ENCODE measurements around the gene SHISA8. TPM values are rescaled to one million over a fixed set of nuclear protein-coding genes. Genes with fewer than 3 reads are reported as not detected.
A peak's percentile ranks its signal among the peaks of the same experiment; 100 is the strongest.

Gene SHISA8
- not detected in 2 replicates for total RNA-seq

DNA sequence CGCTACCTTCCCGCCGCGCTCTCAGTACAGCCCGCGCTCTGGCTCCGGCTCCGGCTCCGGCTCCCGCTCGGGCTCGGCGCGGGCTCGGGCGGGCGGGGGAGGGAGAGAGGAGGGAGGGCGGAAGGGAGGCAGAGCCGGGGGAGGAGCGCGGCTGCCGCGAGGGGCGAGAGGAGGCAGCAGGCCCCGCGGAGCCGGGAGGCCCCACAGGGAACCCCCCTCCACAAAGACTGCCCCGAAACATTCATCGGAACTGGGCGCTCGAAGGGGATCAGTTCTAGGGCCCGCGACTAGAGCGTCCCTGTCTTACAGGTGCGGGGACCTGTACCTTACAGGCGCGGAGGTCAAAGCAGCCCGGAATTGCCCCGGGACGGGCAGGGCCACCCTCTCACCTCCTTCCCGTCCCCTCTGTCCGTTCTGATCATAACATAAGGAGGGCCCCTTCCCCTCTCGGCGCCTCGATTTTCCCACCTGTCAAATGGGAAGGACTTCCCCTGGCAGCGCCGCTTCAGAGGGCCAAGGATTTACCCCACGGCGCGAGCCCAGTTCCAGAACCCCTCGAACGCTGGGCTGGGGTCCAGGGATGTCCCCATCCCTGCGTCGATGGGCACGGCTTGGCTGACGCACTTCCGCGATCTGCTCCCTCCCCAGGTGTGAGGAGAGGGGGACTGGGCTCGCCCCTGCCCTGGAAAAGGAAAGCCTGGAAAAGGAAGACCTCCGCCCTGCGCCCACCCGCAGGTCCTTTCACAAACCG lies at the start of gene SHISA8:
SHISA8 (minus strand) TSS at position 40 of the 751 bp plus-strand sequence. CDS start 407 bp downstream, outside the sequence.

DNA sequence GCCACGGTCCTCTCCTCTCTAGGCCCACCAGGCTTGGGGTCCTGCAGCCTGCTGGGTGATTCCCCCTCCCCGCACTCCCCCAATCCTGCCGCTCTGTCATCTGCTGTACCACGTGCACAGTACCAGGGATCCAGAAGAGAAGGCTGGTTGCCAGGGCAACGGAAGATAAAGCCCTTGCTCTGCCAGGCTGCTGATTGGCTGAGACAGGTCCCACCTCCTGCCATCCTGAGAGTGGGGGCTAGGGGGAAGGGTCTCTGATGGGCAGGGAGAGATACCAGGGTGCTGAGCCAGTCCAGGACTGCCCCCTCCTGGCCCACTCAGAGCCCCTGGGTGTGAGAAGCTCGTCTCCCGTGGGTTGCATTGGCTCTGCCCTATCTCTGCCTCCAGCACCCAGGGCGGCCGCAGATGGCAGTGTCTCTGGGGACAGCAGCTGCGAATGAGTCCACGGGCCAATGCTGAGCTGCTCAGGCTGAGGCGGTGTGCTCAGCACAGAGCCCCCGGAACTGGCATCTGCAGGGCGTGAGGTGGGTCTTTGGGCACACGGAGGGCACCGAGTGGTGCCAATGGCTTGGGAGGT lies 37.1 kb upstream of the SHISA8 start, which contains the start of gene SMIM45:
SMIM45 (plus strand) TSS at position 253 of the 577 bp plus-strand sequence.

GRCh38 chr22:41946629-41947423 lies 32.0 kb upstream of the SHISA8 start, which contains the start of gene CENPM:
Gene CENPM, minus strand, starts transcription at chr22:41947152. Its CDS starts 76 bp downstream, at chr22:41947076.

Small RNA genes lying within 50 kb of the gene (small RNA-seq; reads per million reads assigned to genes)
- gene MIR33A: 4.1 reads per million, percentile 75 among the genes with 10 or more reads in this experiment

Other genes with a start within 250 kb of the SHISA8 start
- 67.4 and 87.7 TPM in 2 replicates for gene SNU13, start 226.2 kb downstream of the SHISA8 start, total RNA-seq
- gene MEI1, start 215.6 kb downstream of the SHISA8 start, total RNA-seq: 1.4 and 4.3 TPM in 2 replicates
- 7.6 and 7.7 TPM in 2 replicates for gene CCDC134, start 114.4 kb downstream of the SHISA8 start, total RNA-seq
- 83.4 and 113 TPM in 2 replicates for gene SREBF2, start 82.0 kb downstream of the SHISA8 start, total RNA-seq
- gene TNFRSF13C, start 11.7 kb upstream of the SHISA8 start, total RNA-seq: 0.13 and 0.14 TPM in 2 replicates
- 19.7 and 26.7 TPM in 2 replicates for gene CENPM, start 32.1 kb upstream of the SHISA8 start, total RNA-seq
- 0.07 and 0.13 TPM in 2 replicates for gene SEPTIN3, start 54.4 kb upstream of the SHISA8 start, total RNA-seq
- gene WBP2NL, start 83.7 kb upstream of the SHISA8 start, total RNA-seq: 0.22 TPM in 1 of 2 replicates, not detected in the other
- gene NAGA, start 155.7 kb upstream of the SHISA8 start, total RNA-seq: 37.0 and 52.3 TPM in 2 replicates
- gene PHETA2, start 159.2 kb upstream of the SHISA8 start, total RNA-seq: 8.6 and 11.2 TPM in 2 replicates
- 7.0 and 11.7 TPM in 2 replicates for gene SMDT1, start 164.6 kb upstream of the SHISA8 start, total RNA-seq
- gene NDUFA6, start 175.7 kb upstream of the SHISA8 start, total RNA-seq: 39.6 and 70.7 TPM in 2 replicates
- gene CYP2D6, start 215.7 kb upstream of the SHISA8 start, total RNA-seq: 0.13 and 0.22 TPM in 2 replicates

All from thoracic aorta endothelial cell (primary cell).